ENCODE data around the gene TNNT2.

TNNT2 gene

DNA sequence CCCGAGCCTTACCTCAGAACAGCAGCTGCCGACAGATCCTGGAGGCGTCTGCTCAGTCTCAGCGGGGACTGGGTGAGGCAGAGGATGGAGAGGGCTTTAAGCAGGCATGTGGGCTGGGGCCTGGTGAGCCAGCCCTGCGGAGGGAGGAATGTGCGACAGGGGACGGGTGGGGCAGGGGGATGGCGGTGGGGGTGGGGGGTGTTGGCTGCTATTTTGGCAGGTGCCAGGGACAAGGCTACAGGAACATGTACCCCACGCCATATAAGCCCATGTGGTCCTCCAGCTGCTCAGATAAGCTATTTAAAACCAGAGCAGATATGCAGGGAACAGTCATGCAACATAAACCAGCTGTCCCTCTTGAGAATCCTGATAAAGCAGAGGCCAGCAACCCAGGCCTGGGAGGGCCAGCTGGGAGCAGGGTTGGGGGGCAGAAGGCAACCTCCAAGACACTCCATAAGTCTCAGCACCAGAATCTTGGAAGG is at the start of gene TNNT2:
Gene TNNT2, minus strand, starts transcription at position 70 of the 482 bp plus-strand sequence. CDS start 4,426 bp downstream, outside the sequence.
- no peak within 1 kb of the TSS for H3K4me2 ChIP-seq (ENCODE audit: low read length)
- no peaks in the 10 kb centered on the region for H3K79me2 ChIP-seq (ENCODE audit: low read length)
- H3K4me1 ChIP-seq (ENCODE audit: low read length): no peaks in the 10 kb centered on the region
- no peaks in the 10 kb centered on the region for H3K9me3 ChIP-seq (ENCODE audit: insufficient read depth, low read length)
- peaks cover 43% of the 10 kb centered on the region for H3K27me3 ChIP-seq (ENCODE audit: low read depth, low read length)
- no peak within 1 kb of the TSS for H3K27ac ChIP-seq (ENCODE audit: low read length)
- H4K20me1 ChIP-seq (ENCODE audit: insufficient read depth, low read length): no peaks in the 10 kb centered on the region
- H2AFZ ChIP-seq (ENCODE audit: low read depth, low read length): no peak within 1 kb of the TSS
- H3K4me3 ChIP-seq (ENCODE audit: low read length): no peak within 1 kb of the TSS
- TF ChIP-seq, protein P1, sequence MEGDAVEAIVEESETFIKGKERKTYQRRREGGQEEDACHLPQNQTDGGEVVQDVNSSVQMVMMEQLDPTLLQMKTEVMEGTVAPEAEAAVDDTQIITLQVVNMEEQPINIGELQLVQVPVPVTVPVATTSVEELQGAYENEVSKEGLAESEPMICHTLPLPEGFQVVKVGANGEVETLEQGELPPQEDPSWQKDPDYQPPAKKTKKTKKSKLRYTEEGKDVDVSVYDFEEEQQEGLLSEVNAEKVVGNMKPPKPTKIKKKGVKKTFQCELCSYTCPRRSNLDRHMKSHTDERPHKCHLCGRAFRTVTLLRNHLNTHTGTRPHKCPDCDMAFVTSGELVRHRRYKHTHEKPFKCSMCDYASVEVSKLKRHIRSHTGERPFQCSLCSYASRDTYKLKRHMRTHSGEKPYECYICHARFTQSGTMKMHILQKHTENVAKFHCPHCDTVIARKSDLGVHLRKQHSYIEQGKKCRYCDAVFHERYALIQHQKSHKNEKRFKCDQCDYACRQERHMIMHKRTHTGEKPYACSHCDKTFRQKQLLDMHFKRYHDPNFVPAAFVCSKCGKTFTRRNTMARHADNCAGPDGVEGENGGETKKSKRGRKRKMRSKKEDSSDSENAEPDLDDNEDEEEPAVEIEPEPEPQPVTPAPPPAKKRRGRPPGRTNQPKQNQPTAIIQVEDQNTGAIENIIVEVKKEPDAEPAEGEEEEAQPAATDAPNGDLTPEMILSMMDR (IDR thresholded peaks at IDR 0.05; ENCODE audit: low read depth, low read length): no peak
- TF ChIP-seq EZH2phosphoT487 (IDR thresholded peaks at IDR 0.05; ENCODE audit: low read depth): no peak
- H3K9ac ChIP-seq (ENCODE audit: low read length): no peak within 1 kb of the TSS
- no peaks in the 10 kb centered on the region for H3K36me3 ChIP-seq (replicated peaks; ENCODE audit: low read depth, low read length)

DNA sequence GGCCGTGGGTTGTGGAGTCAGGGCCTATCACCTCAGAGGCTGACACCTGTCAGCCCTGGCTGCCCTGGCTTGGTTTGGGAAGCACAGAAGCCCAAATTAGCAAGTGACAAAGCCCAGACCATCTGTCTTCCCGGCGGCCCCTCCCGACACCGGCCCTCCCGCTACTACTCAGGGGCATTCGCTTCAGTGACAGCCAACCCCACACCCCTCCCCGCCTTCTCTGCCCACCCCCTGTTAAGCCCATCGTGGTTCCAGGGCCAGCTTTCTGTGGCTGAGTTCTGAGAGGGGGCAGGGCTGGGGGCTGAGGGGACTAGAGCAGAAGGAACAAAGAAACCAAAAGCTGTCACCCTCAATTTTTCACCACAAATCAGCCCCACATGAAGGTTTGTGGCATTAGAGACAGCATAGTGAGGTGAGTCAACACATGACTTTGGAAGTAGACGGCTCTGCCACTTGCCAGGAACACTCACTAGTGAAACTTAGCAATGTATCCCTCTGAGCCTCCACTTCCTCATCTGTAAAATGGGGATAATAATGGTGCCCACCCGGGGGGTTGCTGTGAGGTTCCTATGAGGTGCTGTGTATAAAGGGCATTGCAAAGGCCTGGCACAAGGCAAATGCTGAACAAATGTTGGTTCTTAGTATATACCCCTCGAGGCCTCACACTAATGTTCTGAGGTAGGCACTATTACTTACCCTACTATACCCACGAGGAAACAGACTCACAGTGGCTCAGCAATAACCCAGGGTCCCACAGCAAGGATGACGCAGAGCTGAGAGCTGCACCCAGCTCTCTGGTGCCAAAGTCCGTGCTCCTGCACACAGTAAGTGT is 49.2 kb upstream of the TNNT2 start:
- Histone ChIP-seq H3K9me3 (ENCODE audit: insufficient read depth, low read length) (no peaks in the 10 kb centered on the region), H3K27me3 (ENCODE audit: low read depth, low read length) (peaks cover 6% of the 10 kb centered on the region; the same call in 1 of the 2 replicates), H2AFZ (ENCODE audit: low read depth, low read length) (no peak overlapping the region), H3K4me1 (ENCODE audit: low read length) (peaks cover 4% of the 10 kb centered on the region; the same call in 1 of the 2 replicates), H4K20me1 (ENCODE audit: insufficient read depth, low read length) (no peaks in the 10 kb centered on the region), H3K4me2 (ENCODE audit: low read length) (no peak overlapping the region), H3K9ac (ENCODE audit: low read length) (no peak overlapping the region), H3K79me2 (ENCODE audit: low read length) (no peaks in the 10 kb centered on the region), H3K4me3 (ENCODE audit: low read length) (no peak overlapping the region), H3K36me3 (replicated peaks; ENCODE audit: low read depth, low read length) (no peaks in the 10 kb centered on the region), H3K27ac (ENCODE audit: low read length) (no peak overlapping the region)
- no peak for TF ChIP-seq EZH2phosphoT487 (IDR thresholded peaks at IDR 0.05; ENCODE audit: low read depth)
- TF ChIP-seq, protein P1 (IDR thresholded peaks at IDR 0.05; ENCODE audit: low read depth, low read length): no peak

DNA sequence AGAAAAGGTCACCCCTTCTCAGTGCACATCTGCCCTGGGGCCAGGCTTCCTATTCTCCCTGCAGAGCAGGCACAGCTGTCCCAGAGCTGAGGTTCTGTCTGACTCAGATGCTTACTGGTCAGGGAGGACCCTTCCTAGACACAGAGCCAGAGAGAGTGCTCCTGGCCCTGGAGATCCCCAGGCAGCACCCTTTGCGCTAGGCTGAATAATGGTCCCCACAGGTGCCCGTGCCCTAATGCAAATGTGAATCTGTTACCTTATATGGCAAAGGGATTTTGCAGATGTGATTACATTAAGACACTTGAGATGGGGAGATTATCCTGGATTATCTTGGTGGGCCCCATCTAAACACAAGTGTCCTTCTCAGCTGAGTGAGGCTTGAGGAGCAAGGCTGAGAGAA is 46.7 kb upstream of the TNNT2 start:
- no peaks in the 10 kb centered on the region for H3K79me2 ChIP-seq (ENCODE audit: low read length)
- H3K4me2 ChIP-seq (ENCODE audit: low read length): no peak overlapping the region
- H3K4me3 ChIP-seq (ENCODE audit: low read length): no peak overlapping the region
- H3K27ac ChIP-seq (ENCODE audit: low read length): no peak overlapping the region
- H4K20me1 ChIP-seq (ENCODE audit: insufficient read depth, low read length): no peaks in the 10 kb centered on the region
- H3K27me3 ChIP-seq (ENCODE audit: low read depth, low read length): peaks cover 15% of the 10 kb centered on the region
- H2AFZ ChIP-seq (ENCODE audit: low read depth, low read length): no peak overlapping the region
- peaks cover 4% of the 10 kb centered on the region; the same call in 1 of the 2 replicates for H3K4me1 ChIP-seq (ENCODE audit: low read length)
- H3K9ac ChIP-seq (ENCODE audit: low read length): no peak overlapping the region
- H3K9me3 ChIP-seq (ENCODE audit: insufficient read depth, low read length): no peaks in the 10 kb centered on the region
- no peaks in the 10 kb centered on the region for H3K36me3 ChIP-seq (replicated peaks; ENCODE audit: low read depth, low read length)
- TF ChIP-seq, protein P1 (IDR thresholded peaks at IDR 0.05; ENCODE audit: low read depth, low read length): no peak
- TF ChIP-seq EZH2phosphoT487 (IDR thresholded peaks at IDR 0.05; ENCODE audit: low read depth): no peak

DNA sequence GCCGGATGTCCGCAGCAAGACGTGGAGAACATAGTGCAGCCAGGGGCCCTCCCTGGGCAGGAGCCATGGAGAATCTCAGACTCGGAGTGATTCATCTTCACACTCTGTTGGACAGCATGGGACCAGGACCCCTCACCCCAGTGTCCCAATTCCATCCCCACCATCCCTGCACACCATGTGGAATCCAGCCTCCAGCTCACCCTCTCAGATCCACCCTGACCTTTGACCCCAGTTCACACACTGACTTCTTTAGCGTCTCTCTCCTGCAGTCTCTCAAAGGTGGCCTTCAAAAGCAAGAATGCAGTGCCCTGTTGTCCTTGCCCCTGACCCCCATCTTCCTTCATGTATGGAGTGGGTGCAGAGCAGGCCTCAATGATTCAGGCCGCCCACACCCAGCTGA is 46.2 kb upstream of the TNNT2 start:
- H3K9ac ChIP-seq (ENCODE audit: low read length): no peak overlapping the region
- peaks cover 4% of the 10 kb centered on the region; the same call in 1 of the 2 replicates for H3K4me1 ChIP-seq (ENCODE audit: low read length)
- H2AFZ ChIP-seq (ENCODE audit: low read depth, low read length): no peak overlapping the region
- peaks cover 18% of the 10 kb centered on the region for H3K27me3 ChIP-seq (ENCODE audit: low read depth, low read length)
- no peaks in the 10 kb centered on the region for H4K20me1 ChIP-seq (ENCODE audit: insufficient read depth, low read length)
- H3K4me2 ChIP-seq (ENCODE audit: low read length): no peak overlapping the region
- H3K4me3 ChIP-seq (ENCODE audit: low read length): no peak overlapping the region
- no peaks in the 10 kb centered on the region for H3K36me3 ChIP-seq (replicated peaks; ENCODE audit: low read depth, low read length)
- no peak for TF ChIP-seq EZH2phosphoT487 (IDR thresholded peaks at IDR 0.05; ENCODE audit: low read depth)
- TF ChIP-seq, protein P1 (IDR thresholded peaks at IDR 0.05; ENCODE audit: low read depth, low read length): no peak
- H3K9me3 ChIP-seq (ENCODE audit: insufficient read depth, low read length): no peaks in the 10 kb centered on the region
- no peak overlapping the region for H3K27ac ChIP-seq (ENCODE audit: low read length)
- H3K79me2 ChIP-seq (ENCODE audit: low read length): no peaks in the 10 kb centered on the region

Measured in OCI-LY3 (cell line).